Liver (tissue), 9 donors: ENCODE results near the gene MRPS9. TPM values are rescaled to one million over a fixed set of nuclear protein-coding genes. Genes with fewer than 3 reads are reported as not detected.

Experiments
- DNase-seq: peaks from one replicate; pipeline ENCODE4 v3.0.0-alpha.2; 2017; ENCODE audit warnings: low spot score
- H3K27ac ChIP-seq, 2 donors: one replicate each; pipeline ENCODE4 v1.7.0; 2013; ENCODE audit warnings: inconsistent platforms in 2 of 2, low read length in 2 of 2, control low read depth in 1 of 2, low read depth in 1 of 2, mild to moderate bottlenecking in 1 of 2
- H3K27me3 ChIP-seq, 4 donors: one replicate each; pipeline versions ENCODE4 v1.6.1 to v1.7.0; 2013; ENCODE audit warnings: low read length in 3 of 4, inconsistent platforms in 1 of 4, mild to moderate bottlenecking in 1 of 4, moderate library complexity in 1 of 4; ENCODE audit not compliant: control insufficient read depth in 4 of 4, insufficient read depth in 4 of 4
- H3K36me3 ChIP-seq, 4 donors: one replicate each; pipeline versions ENCODE4 v1.6.1 to v1.7.0; 2013; ENCODE audit warnings: low read length in 3 of 4, mild to moderate bottlenecking in 3 of 4, low read depth in 1 of 4, moderate library complexity in 1 of 4; ENCODE audit not compliant: control insufficient read depth in 4 of 4, insufficient read depth in 3 of 4
- H3K4me1 ChIP-seq, 4 donors: one replicate each; pipeline versions ENCODE4 v1.6.1 to v1.7.0; 2013; ENCODE audit warnings: low read length in 3 of 4, mild to moderate bottlenecking in 3 of 4, moderate library complexity in 1 of 4; ENCODE audit not compliant: control insufficient read depth in 4 of 4, insufficient read depth in 4 of 4
- H3K4me3 ChIP-seq, 3 donors: one replicate each; pipeline versions ENCODE4 v1.6.1 to v1.7.0; 2013; ENCODE audit warnings: low read length in 3 of 3, control low read depth in 1 of 3, low read depth in 1 of 3, mild to moderate bottlenecking in 1 of 3
- H3K9ac ChIP-seq, 2 donors: one replicate each; pipeline ENCODE4 v1.7.0; 2013; ENCODE audit warnings: low read length in 2 of 2, mild to moderate bottlenecking in 2 of 2, moderate library complexity in 2 of 2, control low read depth in 1 of 2, low read depth in 1 of 2
- H3K9me3 ChIP-seq, 4 donors: one replicate each; pipeline versions ENCODE4 v1.6.1 to v1.7.0; 2013; ENCODE audit warnings: low read length in 3 of 4; ENCODE audit not compliant: control insufficient read depth in 4 of 4
- ATF3 ChIP-seq: IDR thresholded peaks from 2 replicates; pipeline ENCODE4 v1.6.1; 2016; ENCODE audit warnings: antibody characterized with exemption
- CTCF ChIP-seq: fragments of 150-350 bp; IDR thresholded peaks from 2 replicates; pipeline ENCODE4 v1.5.1; 2017; ENCODE audit warnings: improper control_type of control experiment, low read depth, low read length; ENCODE audit not compliant: missing input control
- FOXA2 ChIP-seq: IDR thresholded peaks from 2 replicates; pipeline ENCODE4 v1.6.1; 2016; ENCODE audit warnings: antibody characterized with exemption
- GABPA ChIP-seq, 2 donors: IDR thresholded peaks in 1 of 2; conservative IDR thresholded peaks in 1 of 2; 2 replicates each; pipeline ENCODE4 v1.6.1; 2016; ENCODE audit warnings: antibody characterized with exemption in 2 of 2, mild to moderate bottlenecking in 1 of 2, moderate library complexity in 1 of 2
- HNF4G ChIP-seq: IDR thresholded peaks from 2 replicates; pipeline ENCODE4 v1.6.1; 2016; ENCODE audit warnings: antibody characterized with exemption
- JUND ChIP-seq, 2 donors: IDR thresholded peaks; 2 replicates each; pipeline ENCODE4 v1.6.1; 2016; ENCODE audit warnings: antibody characterized with exemption in 2 of 2
- NR2F2 ChIP-seq: IDR thresholded peaks from 2 replicates; pipeline ENCODE4 v1.6.1; 2016; ENCODE audit warnings: antibody characterized with exemption
- REST ChIP-seq: IDR thresholded peaks from 2 replicates; pipeline ENCODE4 v1.6.1; 2016; ENCODE audit warnings: antibody characterized with exemption, mild to moderate bottlenecking
- RXRA ChIP-seq, 2 donors: IDR thresholded peaks; 2 replicates each; pipeline ENCODE4 v1.6.1; 2017 to 2018; ENCODE audit warnings: antibody characterized with exemption in 2 of 2, mild to moderate bottlenecking in 1 of 2
- SP1 ChIP-seq: IDR thresholded peaks from 2 replicates; pipeline ENCODE4 v1.6.1; 2018; ENCODE audit warnings: antibody characterized with exemption, mild to moderate bottlenecking
- TAF1 ChIP-seq: conservative IDR thresholded peaks from 2 replicates; pipeline ENCODE4 v1.6.1; 2016; ENCODE audit warnings: antibody characterized with exemption, mild to moderate bottlenecking
- YY1 ChIP-seq: IDR thresholded peaks from 2 replicates; pipeline ENCODE4 v1.6.1; 2016; ENCODE audit warnings: antibody characterized with exemption, mild to moderate bottlenecking
- ZBTB33 ChIP-seq: IDR thresholded peaks from 2 replicates; pipeline ENCODE4 v1.6.1; 2016; ENCODE audit warnings: antibody characterized with exemption
- WGBS: extraction: QIAGEN DNeasy Blood & Tissue Kit; methylation state at CpG from one replicate; pipeline ENCODE4 v1.1.7; 2013; 5-methylcytosine and 5-hydroxymethylcytosine counted together
- polyA plus RNA-seq, 2 donors: library from polyadenylated mRNA; stranded (reverse) in 1 of 2; unstranded in 1 of 2; fragments of 200-250 nt in 1 of 2; fragments of >200 nt in 1 of 2; fragmentation: Nextera tagmentation in 1 of 2; extraction: Ambion mirVana in 1 of 2; gene quantifications; one replicate each; pipeline versions ENCODE4 v1.2.1 to v1.2.3, GENCODE V29; 2013 to 2015
- total RNA-seq, 2 donors: library from RNA; depleted of rRNA; stranded (reverse); fragments of >200 nt; gene quantifications; one replicate each; pipeline ENCODE4 v1.2.3, GENCODE V29; 2014
- donor health status: healthy.
- donor health status: healthy.
- donor health status: healthy.
- donor health status: healthy.
- donor health status: healthy.

The MRPS9 gene
- total and polyA plus RNA-seq, 4 donors, result 11.5 to 27.7 (median 17.9) TPM

- H3K4me1 ChIP-seq, result no peaks in the 10 kb centered on the region
- H3K4me3 ChIP-seq, result no peak overlapping the region
- no peak for TF ChIP-seq HNF4G
- TF ChIP-seq ATF3, result no peak
- no peak for TF ChIP-seq FOXA2
- TF ChIP-seq SP1, result no peak
- TF ChIP-seq ZBTB33, result no peak
- TF ChIP-seq REST, result no peak
- no peak for TF ChIP-seq YY1
- TF ChIP-seq JUND (IDR thresholded peaks at IDR 0.05), result no peak
- no peak for TF ChIP-seq RXRA (IDR thresholded peaks at IDR 0.05)
- TF ChIP-seq GABPA (IDR thresholded peaks at IDR 0.05 in 1 of 2, conservative IDR thresholded peaks at IDR 0.05 in 1 of 2), result no peak
- no peak for TF ChIP-seq NR2F2
- H3K9ac ChIP-seq, result no peak overlapping the region
- WGBS, result 98% methylated on average over 5 of the region's 5 CpGs
- H3K9me3 ChIP-seq, result no peaks in the 10 kb centered on the region
- H3K36me3 ChIP-seq, result peaks cover 3 to 12% (median 10%) of the 10 kb centered on the region in 4 donors
- H3K27me3 ChIP-seq, result no peaks in the 10 kb centered on the region
- no peak for DNase-seq
- H3K27ac ChIP-seq, result no peak overlapping the region
Observed at GRCh38 chr2:105092797-105093196, 54.9 kb downstream of the MRPS9 start.

- no peak for DNase-seq
- no peaks in the 10 kb centered on the region for H3K9me3 ChIP-seq
- H3K27ac ChIP-seq, result no peak overlapping the region
- WGBS, result 97% methylated on average over 1 of the region's 1 CpG
- H3K4me3 ChIP-seq, result no peak overlapping the region
- no peaks in the 10 kb centered on the region for H3K4me1 ChIP-seq
- H3K36me3 ChIP-seq, result peaks cover 5 to 25% (median 18%) of the 10 kb centered on the region in 4 donors
- TF ChIP-seq ATF3 (no peak), CTCF (no peak), FOXA2 (no peak), TAF1 (no peak)
- H3K9ac ChIP-seq, result no peak overlapping the region
- no peaks in the 10 kb centered on the region for H3K27me3 ChIP-seq
Observed at GRCh38 chr2:105099153-105099552, 61.3 kb downstream of the MRPS9 start.
